Measurements from ENCODE around the gene PLEKHG4B.

Gene PLEKHG4B

GRCh38 chr5:159448-160172, 67.6 kb downstream of the PLEKHG4B start:
- peak; percentile 1 for DNase-seq
- TF ChIP-seq CTCF (IDR thresholded peaks at IDR 0.05; ENCODE audit: low read depth, low read length) = no peak

GRCh38 chr5:160173-160510, 68.2 kb downstream of the PLEKHG4B start:
- H3K9me3 ChIP-seq = no peaks in the 10 kb centered on the region
- no peak for DNase-seq
- no peaks in the 10 kb centered on the region for H3K4me1 ChIP-seq
- H3K36me3 ChIP-seq = no peaks in the 10 kb centered on the region
- H3K4me3 ChIP-seq (ENCODE audit: low read depth, low read length) = no peak overlapping the region
- H3K27me3 ChIP-seq = peaks cover 15% of the 10 kb centered on the region
- no peak for TF ChIP-seq CTCF (IDR thresholded peaks at IDR 0.05; ENCODE audit: low read depth, low read length)

More at GRCh38 chr5:159448-160172, 67.6 kb downstream of the PLEKHG4B start:
- H3K4me3 ChIP-seq (ENCODE audit: low read depth, low read length) = no peak overlapping the region
- no peaks in the 10 kb centered on the region for H3K9me3 ChIP-seq
- no peaks in the 10 kb centered on the region for H3K4me1 ChIP-seq
- no peaks in the 10 kb centered on the region for H3K36me3 ChIP-seq
- H3K27me3 ChIP-seq = peaks cover 18% of the 10 kb centered on the region

GRCh38 chr5:160921-161802, 69.2 kb downstream of the PLEKHG4B start:
- H3K4me1 ChIP-seq = no peaks in the 10 kb centered on the region
- no peak overlapping the region for H3K4me3 ChIP-seq (ENCODE audit: low read depth, low read length)
- H3K9me3 ChIP-seq = no peaks in the 10 kb centered on the region
- no peaks in the 10 kb centered on the region for H3K36me3 ChIP-seq
- TF ChIP-seq CTCF (IDR thresholded peaks at IDR 0.05; ENCODE audit: low read depth, low read length) = no peak
- no peak for DNase-seq
- H3K27me3 ChIP-seq = peaks cover 15% of the 10 kb centered on the region

GRCh38 chr5:161803-162110, 69.8 kb downstream of the PLEKHG4B start:
- no peaks in the 10 kb centered on the region for H3K4me1 ChIP-seq
- DNase-seq = peak; percentile 4
- TF ChIP-seq CTCF (IDR thresholded peaks at IDR 0.05; ENCODE audit: low read depth, low read length) = no peak
- H3K27me3 ChIP-seq = peaks cover 15% of the 10 kb centered on the region
- H3K9me3 ChIP-seq = no peaks in the 10 kb centered on the region
- H3K36me3 ChIP-seq = no peaks in the 10 kb centered on the region
- H3K4me3 ChIP-seq (ENCODE audit: low read depth, low read length) = no peak overlapping the region

- TF ChIP-seq CTCF (IDR thresholded peaks at IDR 0.05; ENCODE audit: low read depth, low read length) = no peak
- no peaks in the 10 kb centered on the region for H3K9me3 ChIP-seq
- no peaks in the 10 kb centered on the region for H3K36me3 ChIP-seq
- peaks cover 15% of the 10 kb centered on the region for H3K27me3 ChIP-seq
- no peak for DNase-seq
- no peak overlapping the region for H3K4me3 ChIP-seq (ENCODE audit: low read depth, low read length)
- no peaks in the 10 kb centered on the region for H3K4me1 ChIP-seq
Observed at GRCh38 chr5:162190-162564, 70.2 kb downstream of the PLEKHG4B start.
